ENCODE data around the gene TYK2. TPM values are rescaled to one million over a fixed set of nuclear protein-coding genes. Genes with fewer than 3 reads are reported as not detected.
"Not testable (repeated sequence)": the region's sequence is repeated elsewhere in the genome, so short reads cannot be mapped to it uniquely, and the experiment has no call there.

Gene TYK2
- total RNA-seq, 3 donors from 2014 or later, result 196 to 226 (median 206) TPM

GRCh38 chr19:10399340-10399739 is 19.0 kb upstream of the TYK2 start:
- H3K36me3 Mint-ChIP-seq (ENCODE audit: insufficient read depth), result peaks cover 19% of the 10 kb centered on the region
- not testable (repeated sequence) for DNase-seq; H3K4me3 Mint-ChIP-seq; ATAC-seq; H3K9me3 Mint-ChIP-seq; H3K27me3 Mint-ChIP-seq (ENCODE audit: low read depth)
- H3K4me1 Mint-ChIP-seq (ENCODE audit: low read depth), result peaks cover 33% of the 10 kb centered on the region

- peaks cover 19% of the 10 kb centered on the region for H3K36me3 Mint-ChIP-seq (ENCODE audit: insufficient read depth)
- DNase-seq (no peak), ATAC-seq (no peak)
- H3K4me3 Mint-ChIP-seq, result no peak overlapping the region
- H3K4me1 Mint-ChIP-seq (ENCODE audit: low read depth), result peaks cover 30% of the 10 kb centered on the region
- H3K27me3 Mint-ChIP-seq (ENCODE audit: low read depth), result no peaks in the 10 kb centered on the region
- H3K9me3 Mint-ChIP-seq, result no peaks in the 10 kb centered on the region
Measured at GRCh38 chr19:10398819-10399218, 18.4 kb upstream of the TYK2 start.

GRCh38 chr19:10395917-10396316 is 15.5 kb upstream of the TYK2 start:
- Mint-ChIP-seq H3K9me3 (no peaks in the 10 kb centered on the region), H3K4me1 (ENCODE audit: low read depth) (peaks cover 15% of the 10 kb centered on the region), H3K27me3 (ENCODE audit: low read depth) (no peaks in the 10 kb centered on the region), H3K36me3 (ENCODE audit: insufficient read depth) (peaks cover 22% of the 10 kb centered on the region), H3K4me3 (no peak overlapping the region)
- no peak for DNase-seq
- ATAC-seq, result no peak

GRCh38 chr19:10395436-10395835 is 15.1 kb upstream of the TYK2 start:
- Mint-ChIP-seq H3K27me3 (ENCODE audit: low read depth) (no peaks in the 10 kb centered on the region), H3K4me1 (ENCODE audit: low read depth) (peaks cover 13% of the 10 kb centered on the region), H3K4me3 (no peak overlapping the region), H3K36me3 (ENCODE audit: insufficient read depth) (peaks cover 25% of the 10 kb centered on the region), H3K9me3 (no peaks in the 10 kb centered on the region)
- DNase-seq, result no peak
- ATAC-seq, result no peak

- ATAC-seq (no peak), DNase-seq (no peak)
- Mint-ChIP-seq H3K9me3 (no peaks in the 10 kb centered on the region), H3K36me3 (ENCODE audit: insufficient read depth) (peaks cover 25% of the 10 kb centered on the region), H3K4me1 (ENCODE audit: low read depth) (peaks cover 13% of the 10 kb centered on the region), H3K27me3 (ENCODE audit: low read depth) (no peaks in the 10 kb centered on the region), H3K4me3 (no peak overlapping the region)
Measured at GRCh38 chr19:10395003-10395402, 14.6 kb upstream of the TYK2 start.

GRCh38 chr19:10393137-10393536 is 12.8 kb upstream of the TYK2 start:
- H3K27me3 Mint-ChIP-seq (ENCODE audit: low read depth), result no peaks in the 10 kb centered on the region
- peaks cover 8% of the 10 kb centered on the region for H3K4me1 Mint-ChIP-seq (ENCODE audit: low read depth)
- peaks cover 22% of the 10 kb centered on the region for H3K36me3 Mint-ChIP-seq (ENCODE audit: insufficient read depth)
- H3K9me3 Mint-ChIP-seq, result no peaks in the 10 kb centered on the region
- no peak overlapping the region for H3K4me3 Mint-ChIP-seq
- DNase-seq (no peak), ATAC-seq (no peak)

- Mint-ChIP-seq H3K9me3 (no peaks in the 10 kb centered on the region), H3K27me3 (ENCODE audit: low read depth) (no peaks in the 10 kb centered on the region), H3K4me1 (ENCODE audit: low read depth) (peaks cover 4% of the 10 kb centered on the region), H3K36me3 (ENCODE audit: insufficient read depth) (peaks cover 20% of the 10 kb centered on the region), H3K4me3 (no peak overlapping the region)
- no peak for ATAC-seq
- no peak for DNase-seq
Measured at GRCh38 chr19:10392120-10392519, 11.7 kb upstream of the TYK2 start.

- Mint-ChIP-seq H3K4me1 (ENCODE audit: low read depth) (peaks cover 4% of the 10 kb centered on the region), H3K27me3 (ENCODE audit: low read depth) (no peaks in the 10 kb centered on the region), H3K4me3 (no peak overlapping the region), H3K36me3 (ENCODE audit: insufficient read depth) (peaks cover 10% of the 10 kb centered on the region), H3K9me3 (no peaks in the 10 kb centered on the region)
- ATAC-seq, result peak; percentile 55 to 59
- peak; percentile 63 for DNase-seq
Measured at GRCh38 chr19:10390652-10391286, 10.4 kb upstream of the TYK2 start.

- H3K9me3 Mint-ChIP-seq, result no peaks in the 10 kb centered on the region
- DNase-seq (no peak), ATAC-seq (no peak)
- H3K27me3 Mint-ChIP-seq (ENCODE audit: low read depth), result no peaks in the 10 kb centered on the region
- peaks cover 4% of the 10 kb centered on the region for H3K4me1 Mint-ChIP-seq (ENCODE audit: low read depth)
- H3K36me3 Mint-ChIP-seq (ENCODE audit: insufficient read depth), result peaks cover 8% of the 10 kb centered on the region
- no peak overlapping the region for H3K4me3 Mint-ChIP-seq
Measured at GRCh38 chr19:10389863-10390262, 9.5 kb upstream of the TYK2 start.

- DNase-seq (peak; percentile 88), ATAC-seq (peak; percentile 56 to 62)
- Mint-ChIP-seq H3K4me1 (ENCODE audit: low read depth) (peaks cover 4% of the 10 kb centered on the region), H3K36me3 (ENCODE audit: insufficient read depth) (peaks cover 8% of the 10 kb centered on the region), H3K27me3 (ENCODE audit: low read depth) (no peaks in the 10 kb centered on the region), H3K4me3 (no peak overlapping the region), H3K9me3 (no peaks in the 10 kb centered on the region)
Measured at GRCh38 chr19:10388957-10389356, 8.6 kb upstream of the TYK2 start.

GRCh38 chr19:10384580-10384979 is 4.2 kb upstream of the TYK2 start:
- no peak for ATAC-seq
- Mint-ChIP-seq H3K4me3 (no peak overlapping the region), H3K4me1 (ENCODE audit: low read depth) (peaks cover 15% of the 10 kb centered on the region), H3K9me3 (no peaks in the 10 kb centered on the region), H3K36me3 (ENCODE audit: insufficient read depth) (no peaks in the 10 kb centered on the region), H3K27me3 (ENCODE audit: low read depth) (no peaks in the 10 kb centered on the region)
- no peak for DNase-seq

- not testable (repeated sequence) for ATAC-seq; H3K27me3 Mint-ChIP-seq (ENCODE audit: low read depth); H3K4me3 Mint-ChIP-seq; H3K36me3 Mint-ChIP-seq (ENCODE audit: insufficient read depth); DNase-seq; H3K9me3 Mint-ChIP-seq
- H3K4me1 Mint-ChIP-seq (ENCODE audit: low read depth), result peaks cover 18% of the 10 kb centered on the region
Measured at GRCh38 chr19:10383223-10383499, 2.8 kb upstream of the TYK2 start.

- ATAC-seq (no peak), DNase-seq (no peak)
- no peaks in the 10 kb centered on the region for H3K27me3 Mint-ChIP-seq (ENCODE audit: low read depth)
- no peaks in the 10 kb centered on the region for H3K9me3 Mint-ChIP-seq
- H3K4me3 Mint-ChIP-seq, result peak overlapping the region; percentile 96
- H3K4me1 Mint-ChIP-seq (ENCODE audit: low read depth), result peaks cover 20% of the 10 kb centered on the region
- peaks cover 14% of the 10 kb centered on the region for H3K36me3 Mint-ChIP-seq (ENCODE audit: insufficient read depth)
Measured at GRCh38 chr19:10379880-10380312, 476 bp downstream of the TYK2 start.

GRCh38 chr19:10378124-10378523 is 2.2 kb downstream of the TYK2 start:
- DNase-seq (no peak), ATAC-seq (no peak)
- no peaks in the 10 kb centered on the region for H3K9me3 Mint-ChIP-seq
- no peak overlapping the region for H3K4me3 Mint-ChIP-seq
- H3K27me3 Mint-ChIP-seq (ENCODE audit: low read depth), result no peaks in the 10 kb centered on the region
- peaks cover 20% of the 10 kb centered on the region for H3K36me3 Mint-ChIP-seq (ENCODE audit: insufficient read depth)
- H3K4me1 Mint-ChIP-seq (ENCODE audit: low read depth), result peaks cover 20% of the 10 kb centered on the region

GRCh38 chr19:10377140-10377640 is 3.2 kb downstream of the TYK2 start:
- not testable (repeated sequence) for ATAC-seq; H3K4me3 Mint-ChIP-seq; H3K27me3 Mint-ChIP-seq (ENCODE audit: low read depth); DNase-seq; H3K9me3 Mint-ChIP-seq
- peaks cover 20% of the 10 kb centered on the region for H3K36me3 Mint-ChIP-seq (ENCODE audit: insufficient read depth)
- H3K4me1 Mint-ChIP-seq (ENCODE audit: low read depth), result peaks cover 20% of the 10 kb centered on the region

All from activated T-cell treated with anti-CD3 and anti-CD28 coated beads, Interleukin-2, amount 50 U/mL, for 4 hours (primary cell).